Middle frontal gyrus (tissue), 1 donor: Measurements from ENCODE around the gene MORN4.

Experiments used
- DNase-seq: peaks from one replicate; pipeline ENCODE4 v3.0.0-alpha.2; 2015; ENCODE audit warnings: low spot score; ENCODE audit errors: extremely low spot score

Gene MORN4

DNA sequence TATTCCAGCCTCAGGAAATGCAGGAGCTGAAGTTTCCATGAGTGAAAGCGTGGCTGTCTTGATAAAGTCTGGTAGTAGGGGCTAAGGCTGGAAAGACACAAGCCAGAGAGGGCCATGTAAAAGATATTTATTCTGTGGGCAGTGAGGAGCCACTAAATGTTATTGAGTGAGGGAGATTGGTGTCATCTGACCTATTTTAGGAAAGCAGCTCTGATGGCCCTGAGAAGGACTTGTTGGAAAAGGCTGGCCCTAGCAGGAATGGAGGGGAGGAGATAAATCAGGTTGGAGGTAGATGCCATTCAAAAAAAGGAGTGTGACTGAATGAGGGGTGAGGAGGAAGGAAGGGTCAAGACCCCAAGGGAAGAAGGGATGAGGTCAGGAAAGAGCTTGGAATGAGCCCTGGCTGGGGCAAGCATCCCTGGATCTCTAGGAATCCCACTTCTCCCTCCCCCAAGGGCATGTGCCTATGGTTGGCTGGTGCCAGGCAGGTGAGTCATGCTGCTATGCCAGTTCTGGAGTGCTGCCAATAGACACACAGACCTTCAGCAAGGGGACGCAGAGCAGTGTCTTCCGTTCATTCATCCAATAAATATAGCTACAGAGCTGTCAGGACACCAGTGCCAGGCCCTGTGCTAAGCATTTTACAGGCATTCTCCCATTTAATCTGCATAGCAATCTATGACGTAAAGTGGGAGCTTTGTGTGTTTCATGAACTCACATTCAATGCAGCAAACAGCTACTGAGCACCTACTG lies 58.8 kb downstream of the MORN4 start:
- no peak for DNase-seq

DNA sequence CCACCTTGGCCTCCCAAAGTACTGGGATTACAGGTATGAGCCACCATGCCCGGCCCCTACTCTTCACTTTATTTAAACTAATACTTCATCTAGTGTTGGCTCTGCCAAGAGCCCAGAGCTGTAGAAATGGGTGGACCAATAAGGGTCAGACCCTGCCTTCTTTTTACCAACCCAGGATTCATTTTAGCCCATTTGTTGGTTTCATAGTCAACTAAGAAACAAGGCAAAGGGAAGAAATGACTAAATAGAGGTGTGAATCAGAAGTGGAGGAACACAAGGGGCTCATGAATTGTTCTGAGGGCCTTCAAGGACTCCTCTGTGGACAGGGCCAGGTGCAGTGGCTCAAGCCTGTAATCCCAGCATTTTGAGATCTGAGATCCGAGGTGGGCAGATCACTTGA lies 59.6 kb downstream of the MORN4 start:
- no peak for DNase-seq

DNA sequence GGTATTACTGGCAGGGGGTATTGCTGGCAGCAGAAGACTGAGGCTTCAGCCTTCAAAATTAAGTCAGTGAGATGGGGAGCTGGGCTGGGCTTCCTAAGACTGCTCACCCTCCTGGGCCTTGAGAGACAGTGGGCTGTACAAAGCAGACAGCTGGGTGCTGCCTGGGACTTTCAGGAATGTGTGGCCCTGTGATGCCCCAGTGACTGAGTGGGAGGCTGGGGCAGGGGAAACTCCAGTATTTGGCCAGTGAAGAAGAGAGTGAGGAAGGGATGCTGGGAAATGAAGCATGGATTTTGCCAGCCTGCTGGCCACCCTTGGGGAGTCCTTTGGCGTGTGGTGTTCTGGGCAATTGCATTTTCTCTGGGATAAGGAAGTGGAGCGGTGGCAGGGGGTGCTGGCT lies 60.3 kb downstream of the MORN4 start:
- DNase-seq: no peak

DNA sequence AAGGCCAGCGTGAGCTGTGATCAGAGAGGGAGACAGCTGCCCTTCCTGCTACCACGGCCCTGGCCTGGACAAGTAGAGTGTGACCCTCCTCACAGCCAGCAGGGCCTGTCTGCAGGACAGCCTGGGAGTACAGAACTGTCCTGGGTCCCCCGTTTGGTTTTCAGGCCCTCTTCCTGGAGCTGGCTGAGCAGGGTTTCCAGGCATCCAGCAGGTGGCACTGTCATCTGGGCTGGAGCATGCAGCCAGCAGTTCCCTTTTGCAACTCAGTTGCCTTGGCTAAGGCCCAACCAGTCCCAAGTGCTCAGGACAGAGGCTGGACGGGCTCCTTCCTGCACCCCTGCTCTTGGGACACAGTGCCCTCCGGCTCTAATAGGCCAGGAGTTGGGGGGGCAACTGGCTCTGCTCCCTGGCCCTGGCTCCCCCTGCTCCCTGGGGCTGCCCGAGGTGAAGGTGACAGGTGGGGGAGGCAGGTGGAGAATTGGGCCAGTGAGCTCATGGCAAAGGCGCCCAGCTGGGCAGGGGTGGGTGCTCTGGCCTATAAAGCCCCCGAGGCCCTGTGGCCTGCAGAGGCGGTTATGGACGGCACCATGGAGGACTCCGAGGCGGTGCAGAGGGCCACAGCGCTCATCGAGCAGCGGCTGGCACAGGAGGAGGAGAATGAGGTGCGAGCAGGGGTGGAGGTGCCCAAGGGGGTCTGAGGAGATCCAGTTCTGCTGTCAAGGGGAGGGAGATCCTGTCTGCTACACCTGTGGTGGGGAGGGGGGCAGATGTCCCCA lies 60.9 kb downstream of the MORN4 start, which contains the start of gene ANKRD2:
ANKRD2 (plus strand) TSS at position 566 of the 776 bp plus-strand sequence; CDS start at position 576, 10 bp downstream.
- peak; percentile 71 for DNase-seq

DNA sequence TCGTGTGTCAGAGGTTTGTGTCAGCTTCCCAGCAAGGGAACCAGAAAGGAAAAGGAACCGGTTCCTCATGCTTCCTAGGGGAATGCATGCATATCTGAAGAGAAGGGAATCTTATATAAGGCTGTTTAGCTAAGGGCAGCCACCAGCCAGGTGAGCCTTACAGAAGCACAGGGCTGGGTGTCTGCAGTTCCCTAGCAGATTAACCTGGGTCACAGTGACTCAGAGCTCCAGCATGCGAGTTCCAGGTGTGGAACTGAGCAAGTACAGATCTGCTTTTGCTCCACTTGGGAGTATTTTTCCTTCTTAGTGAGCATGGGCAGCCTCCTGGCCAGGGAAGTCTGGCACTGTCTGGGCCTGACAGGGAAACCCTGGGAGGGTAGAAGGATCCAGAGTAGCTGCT lies 61.7 kb downstream of the MORN4 start:
- DNase-seq: no peak

DNA sequence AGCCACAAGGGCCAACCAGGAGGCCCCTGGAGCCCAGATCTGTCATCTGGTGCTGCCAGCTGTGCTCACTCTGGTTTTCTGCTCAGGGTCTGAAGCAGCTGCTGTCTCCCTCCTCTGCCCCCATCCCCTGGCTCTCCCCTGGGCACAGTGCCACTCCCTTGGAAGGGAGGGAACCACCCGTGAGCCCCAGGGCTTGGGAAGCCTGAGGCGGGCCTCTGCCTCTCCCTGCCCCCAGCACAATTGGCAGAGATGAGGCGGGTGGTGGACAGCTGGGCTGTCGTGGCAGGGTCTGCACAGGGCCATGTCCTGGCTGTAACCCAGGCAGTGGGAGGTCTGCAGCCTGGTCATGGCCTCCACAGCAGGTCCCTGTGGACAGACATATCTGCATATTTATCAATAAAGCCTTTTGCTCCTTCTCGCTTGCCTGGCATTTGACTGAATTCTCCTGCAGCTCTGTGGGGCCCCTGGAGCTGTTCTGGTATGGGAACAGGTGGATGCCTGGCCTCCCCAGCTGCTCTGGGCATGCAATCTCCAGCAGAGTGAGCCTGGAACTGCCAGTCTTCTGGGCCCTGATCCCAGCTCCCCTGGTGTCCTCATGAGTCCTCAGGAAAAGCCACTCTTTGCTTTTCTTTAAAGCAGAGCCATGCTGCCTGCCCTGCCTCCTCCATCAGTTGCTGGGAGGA lies 62.4 kb downstream of the MORN4 start:
- DNase-seq: no peak

DNA sequence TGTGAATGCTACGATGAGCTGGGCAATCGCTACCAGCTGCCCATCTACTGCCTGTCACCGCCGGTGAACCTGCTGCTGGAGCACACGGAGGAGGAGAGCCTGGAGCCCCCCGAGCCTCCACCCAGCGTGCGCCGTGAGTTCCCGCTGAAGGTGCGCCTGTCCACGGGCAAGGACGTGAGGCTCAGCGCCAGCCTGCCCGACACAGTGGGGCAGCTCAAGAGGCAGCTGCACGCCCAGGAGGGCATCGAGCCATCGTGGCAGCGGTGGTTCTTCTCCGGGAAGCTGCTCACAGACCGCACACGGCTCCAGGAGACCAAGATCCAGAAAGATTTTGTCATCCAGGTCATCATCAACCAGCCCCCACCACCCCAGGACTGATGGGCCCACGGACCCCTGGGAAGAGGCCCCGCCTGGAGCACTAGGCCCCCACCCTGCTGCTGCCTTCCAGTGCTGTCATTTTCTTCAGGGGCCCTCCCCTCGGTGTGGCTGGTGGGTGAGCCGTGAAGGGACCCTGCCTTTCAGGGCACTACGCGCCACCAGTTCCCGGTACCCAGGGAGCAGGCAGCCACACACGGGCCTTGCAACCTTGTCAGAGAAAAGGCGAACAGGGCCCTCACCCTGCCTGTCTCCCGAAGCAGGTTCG lies 63.0 kb downstream of the MORN4 start:
- no peak for DNase-seq

DNA sequence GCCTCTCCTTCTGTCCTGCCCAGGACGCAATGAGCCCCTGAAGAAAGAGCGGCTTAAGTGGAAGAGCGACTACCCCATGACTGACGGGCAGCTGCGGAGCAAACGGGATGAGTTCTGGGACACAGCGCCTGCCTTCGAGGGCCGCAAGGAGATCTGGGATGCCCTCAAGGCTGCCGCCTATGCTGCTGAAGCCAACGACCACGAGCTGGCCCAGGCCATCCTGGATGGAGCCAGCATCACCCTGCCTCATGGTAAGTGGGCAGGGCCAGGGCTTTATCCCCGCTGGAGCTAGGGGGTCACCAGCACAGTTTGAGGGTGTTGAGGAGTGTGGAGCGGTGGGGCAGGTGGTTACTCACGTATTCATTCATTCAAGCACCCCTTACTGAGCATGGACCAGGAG lies 65.4 kb downstream of the MORN4 start:
- no peak for DNase-seq

DNA sequence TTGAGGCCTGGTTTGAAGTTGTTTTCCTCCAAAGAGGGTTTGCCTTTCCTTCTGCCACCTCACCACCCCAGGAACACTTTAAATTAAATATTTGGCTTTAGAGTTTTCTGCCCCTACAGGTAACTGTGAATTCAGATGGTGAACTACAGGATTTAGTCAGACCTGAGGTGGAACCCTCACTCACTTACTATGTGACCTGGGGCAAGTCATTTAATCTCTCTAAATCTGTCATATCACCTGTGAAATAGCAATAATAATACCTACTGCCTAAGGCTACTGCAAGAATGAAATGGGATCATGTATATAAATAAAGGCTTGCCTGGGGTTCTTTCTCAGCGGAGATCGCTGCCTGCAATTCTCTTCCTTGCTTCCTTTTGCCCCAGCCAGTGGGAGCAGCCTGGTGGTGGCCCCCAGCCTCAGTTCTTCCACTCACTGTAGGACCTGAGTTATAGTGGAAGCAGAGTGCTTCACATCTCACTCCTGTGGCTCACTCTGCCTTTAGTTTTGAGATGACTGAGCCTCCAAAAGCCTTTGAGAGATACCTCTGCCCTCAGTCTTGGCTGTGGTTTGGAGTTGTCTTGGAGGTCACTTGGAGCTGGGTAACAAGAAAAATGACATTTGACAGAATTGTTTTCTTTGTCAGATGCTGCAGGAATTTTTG lies 66.8 kb downstream of the MORN4 start:
- DNase-seq: no peak

DNA sequence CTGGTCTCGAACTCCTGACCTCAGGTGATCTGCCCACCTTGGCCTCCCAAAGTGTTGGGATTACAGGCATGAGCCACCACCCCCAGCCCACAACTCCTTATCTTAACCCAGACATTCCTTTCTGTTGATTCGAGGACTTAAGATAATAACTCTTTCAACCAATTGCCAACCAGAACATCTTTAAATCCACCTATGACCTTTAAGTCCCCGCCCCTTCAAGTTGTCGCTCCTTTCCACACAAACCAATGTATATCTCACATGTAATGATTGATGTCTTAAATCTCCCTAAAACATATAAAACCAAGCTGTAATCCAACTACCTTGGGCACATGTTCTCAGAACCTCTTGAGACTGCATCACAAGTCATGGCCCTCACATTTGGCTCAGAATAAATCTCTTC lies 68.5 kb downstream of the MORN4 start:
- DNase-seq: no peak
